ENCODE results near the gene WDR4. TPM values are rescaled to one million over a fixed set of nuclear protein-coding genes. Genes with fewer than 3 reads are reported as not detected.
"Not testable (repeated sequence)": the region's sequence is repeated elsewhere in the genome, so short reads cannot be mapped to it uniquely, and the experiment has no call there.

Gene WDR4
- total and polyA plus RNA-seq, 12 donors = 3.7 to 9.8 (median 4.5) TPM

GRCh38 chr21:42806509-42807140, 72.7 kb downstream of the WDR4 start:
- Histone ChIP-seq H3K36me3 (no peaks in the 10 kb centered on the region), H3K27ac (peak overlapping the region in 4 of 10 donors; percentile 29 to 46 (median 30)), H3K4me3 (no peak overlapping the region), H3K4me1 (peaks cover 0 to 10% (median 5%) of the 10 kb centered on the region in 9 donors), H3K9me3 (no peaks in the 10 kb centered on the region), H3K27me3 (peaks cover 0 to 40% (median 15%) of the 10 kb centered on the region in 7 donors)
- TF ChIP-seq CTCF (IDR thresholded peaks at IDR 0.05) = no peak
- WGBS, 2 donors = 53 to 56% methylated on average over 14 of the region's 14 CpGs
- DNase-seq = no peak
- intact Hi-C loops (cut with DNase I) = no loop called here
- ATAC-seq = peak in 6 of 8 donors; percentile 33 to 55 (median 47)

GRCh38 chr21:42801616-42802015, 77.7 kb downstream of the WDR4 start:
- H3K4me3 ChIP-seq; DNase-seq; intact Hi-C loops (cut with DNase I); H3K27ac ChIP-seq; H3K4me1 ChIP-seq; H3K9me3 ChIP-seq; H3K27me3 ChIP-seq; H3K36me3 ChIP-seq; ATAC-seq: not testable (repeated sequence)
- 84 to 91% methylated on average over 6 of the region's 6 CpGs for WGBS, 2 donors

- 80 to 85% methylated on average over 5 of the region's 5 CpGs for WGBS, 2 donors
- ATAC-seq (no peak), DNase-seq (no peak)
- H3K9me3 ChIP-seq = no peaks in the 10 kb centered on the region
- peaks cover 0 to 10% (median 5%) of the 10 kb centered on the region in 7 donors for H3K27me3 ChIP-seq
- H3K36me3 ChIP-seq = no peaks in the 10 kb centered on the region
- intact Hi-C loops (cut with DNase I) = no loop called here
- H3K4me1 ChIP-seq = peaks cover 0 to 4% (median 0%) of the 10 kb centered on the region in 9 donors
- no peak for TF ChIP-seq CTCF (IDR thresholded peaks at IDR 0.05)
- H3K4me3 ChIP-seq = no peak overlapping the region
- H3K27ac ChIP-seq = no peak overlapping the region
Observed at GRCh38 chr21:42799948-42800347, 79.4 kb downstream of the WDR4 start.

GRCh38 chr21:42799516-42799915, 79.8 kb downstream of the WDR4 start:
- WGBS, 2 donors = 80 to 87% methylated on average over 9 of the region's 9 CpGs
- H3K4me1 ChIP-seq = peaks cover 0 to 4% (median 0%) of the 10 kb centered on the region in 9 donors
- ATAC-seq = no peak

More at GRCh38 chr21:42799516-42799915, 79.8 kb downstream of the WDR4 start:
- DNase-seq = no peak
- H3K9me3 ChIP-seq = no peaks in the 10 kb centered on the region
- TF ChIP-seq CTCF (IDR thresholded peaks at IDR 0.05) = no peak
- intact Hi-C loops (cut with DNase I) = no loop called here
- no peak overlapping the region for H3K27ac ChIP-seq
- H3K4me3 ChIP-seq = no peak overlapping the region
- H3K36me3 ChIP-seq = no peaks in the 10 kb centered on the region
- peaks cover 0 to 12% (median 7%) of the 10 kb centered on the region in 7 donors for H3K27me3 ChIP-seq

Other genes with a start within 250 kb of the WDR4 start
- 1 to 10 TPM; 1.2 to 5.0 (median 1.9) TPM for gene PDE9A, start 225.9 kb downstream of the WDR4 start, total RNA-seq
- gene PDE9A, start 225.9 kb downstream of the WDR4 start, polyA plus RNA-seq = 1 to 10 TPM; 4.3 to 7.0 TPM
- 10 to 100 TPM; 42.6 to 63.7 (median 52.2) TPM for gene NDUFV3, start 13.8 kb upstream of the WDR4 start, total RNA-seq
- 10 to 100 TPM; 25.9 to 57.1 TPM for gene NDUFV3, start 13.8 kb upstream of the WDR4 start, polyA plus RNA-seq
- gene ERVH48-1, start 46.1 kb upstream of the WDR4 start, total RNA-seq = under 1 TPM in 1 of 10 donors, not detected in 9; 0.09 TPM
- gene ERVH48-1, start 46.1 kb upstream of the WDR4 start, polyA plus RNA-seq = under 1 TPM in 1 of 2 donors, not detected in 1; 0.03 TPM
- gene PKNOX1, start 95.0 kb upstream of the WDR4 start, total RNA-seq = 10 to 100 TPM in 2 of 10 donors, 1 to 10 TPM in 8; 5.0 to 11.6 (median 7.7) TPM
- gene PKNOX1, start 95.0 kb upstream of the WDR4 start, polyA plus RNA-seq = 1 to 10 TPM; 5.8 to 6.0 TPM
- gene CBS, start 196.3 kb upstream of the WDR4 start, total RNA-seq = 10 to 100 TPM in 1 of 10 donors, 1 to 10 TPM in 9; 4.0 to 17.9 (median 5.4) TPM
- gene CBS, start 196.3 kb upstream of the WDR4 start, polyA plus RNA-seq = 10 to 100 TPM in 1 of 2 donors, 1 to 10 TPM in 1; 4.3 to 22.1 TPM
- 10 to 100 TPM in 1 of 10 donors, 1 to 10 TPM in 9; 2.7 to 12.4 (median 6.3) TPM for gene U2AF1, start 228.0 kb upstream of the WDR4 start, total RNA-seq
- gene U2AF1, start 228.0 kb upstream of the WDR4 start, polyA plus RNA-seq = 10 to 100 TPM; 21.9 to 48.0 TPM

Data from heart right ventricle (tissue), 16 donors.